H1 (cell line): Measurements from ENCODE around the gene AHRR.

Experiments
- CEBPB ChIP-seq: IDR thresholded peaks from 2 replicates; pipeline ENCODE4 v1.6.1; 2012; ENCODE audit warnings: low read depth, low read length
- EGR1 ChIP-seq: IDR thresholded peaks from 2 replicates; pipeline ENCODE4 v1.6.1; 2011; ENCODE audit warnings: low read depth, low read length, borderline replicate concordance
- EZH2 ChIP-seq: fragments of 200-600 bp; sonication (generic); IDR thresholded peaks from 2 replicates; pipeline ENCODE4 v1.7.1; 2012; ENCODE audit warnings: low read depth, mild to moderate bottlenecking, moderate library complexity, low read length, inconsistent platforms; ENCODE audit not compliant: severe bottlenecking
- POLR2A ChIP-seq, 2 experiments: IDR thresholded peaks; 1 replicate in 1 of 2; 2 replicates in 1 of 2; pipeline ENCODE4 v1.6.1; 2011; ENCODE audit warnings: low read depth in 2 of 2, low read length in 2 of 2, mild to moderate bottlenecking in 2 of 2; ENCODE audit errors: control extremely low read depth in 1 of 2
- TF ChIP-seq, protein P1 (sequence below), 3 experiments: IDR thresholded peaks; 1 replicate in 2 of 3; 2 replicates in 1 of 3; pipeline versions ENCODE4 v1.5.1 to v1.6.1; 2011; ENCODE audit warnings: low read length in 3 of 3, mild to moderate bottlenecking in 3 of 3, inconsistent platforms in 2 of 3, low read depth in 1 of 3, moderate library complexity in 1 of 3; ENCODE audit not compliant: insufficient read depth in 1 of 3; ENCODE audit errors: control extremely low read depth in 1 of 3

- no peak for TF ChIP-seq CEBPB
- TF ChIP-seq, protein P1, sequence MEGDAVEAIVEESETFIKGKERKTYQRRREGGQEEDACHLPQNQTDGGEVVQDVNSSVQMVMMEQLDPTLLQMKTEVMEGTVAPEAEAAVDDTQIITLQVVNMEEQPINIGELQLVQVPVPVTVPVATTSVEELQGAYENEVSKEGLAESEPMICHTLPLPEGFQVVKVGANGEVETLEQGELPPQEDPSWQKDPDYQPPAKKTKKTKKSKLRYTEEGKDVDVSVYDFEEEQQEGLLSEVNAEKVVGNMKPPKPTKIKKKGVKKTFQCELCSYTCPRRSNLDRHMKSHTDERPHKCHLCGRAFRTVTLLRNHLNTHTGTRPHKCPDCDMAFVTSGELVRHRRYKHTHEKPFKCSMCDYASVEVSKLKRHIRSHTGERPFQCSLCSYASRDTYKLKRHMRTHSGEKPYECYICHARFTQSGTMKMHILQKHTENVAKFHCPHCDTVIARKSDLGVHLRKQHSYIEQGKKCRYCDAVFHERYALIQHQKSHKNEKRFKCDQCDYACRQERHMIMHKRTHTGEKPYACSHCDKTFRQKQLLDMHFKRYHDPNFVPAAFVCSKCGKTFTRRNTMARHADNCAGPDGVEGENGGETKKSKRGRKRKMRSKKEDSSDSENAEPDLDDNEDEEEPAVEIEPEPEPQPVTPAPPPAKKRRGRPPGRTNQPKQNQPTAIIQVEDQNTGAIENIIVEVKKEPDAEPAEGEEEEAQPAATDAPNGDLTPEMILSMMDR (IDR thresholded peaks at IDR 0.05; ENCODE audit: control extremely low read depth in 1 of 3, insufficient read depth in 1 of 3, low read depth in 1 of 3, low read length in 3 of 3): no peak
- TF ChIP-seq POLR2A (IDR thresholded peaks at IDR 0.05; ENCODE audit: control extremely low read depth in 1 of 2, low read depth in 2 of 2, low read length in 2 of 2): no peak
- no peak for TF ChIP-seq EGR1
- no peak for TF ChIP-seq EZH2
Observed at GRCh38 chr5:310941-311434, 10.5 kb upstream of the AHRR start.
